CD4-positive, alpha-beta T cell treated with Interleukin-4 for 1 hour (primary cell): ENCODE results near the gene TBC1D16.
A peak's percentile ranks its signal among the peaks of the same experiment; 100 is the strongest.

Experiments used
- DNase-seq, 2 donors: peaks; one replicate each; pipeline ENCODE4 v3.0.0-alpha.2; 2020 to 2022

The TBC1D16 gene, protein sequence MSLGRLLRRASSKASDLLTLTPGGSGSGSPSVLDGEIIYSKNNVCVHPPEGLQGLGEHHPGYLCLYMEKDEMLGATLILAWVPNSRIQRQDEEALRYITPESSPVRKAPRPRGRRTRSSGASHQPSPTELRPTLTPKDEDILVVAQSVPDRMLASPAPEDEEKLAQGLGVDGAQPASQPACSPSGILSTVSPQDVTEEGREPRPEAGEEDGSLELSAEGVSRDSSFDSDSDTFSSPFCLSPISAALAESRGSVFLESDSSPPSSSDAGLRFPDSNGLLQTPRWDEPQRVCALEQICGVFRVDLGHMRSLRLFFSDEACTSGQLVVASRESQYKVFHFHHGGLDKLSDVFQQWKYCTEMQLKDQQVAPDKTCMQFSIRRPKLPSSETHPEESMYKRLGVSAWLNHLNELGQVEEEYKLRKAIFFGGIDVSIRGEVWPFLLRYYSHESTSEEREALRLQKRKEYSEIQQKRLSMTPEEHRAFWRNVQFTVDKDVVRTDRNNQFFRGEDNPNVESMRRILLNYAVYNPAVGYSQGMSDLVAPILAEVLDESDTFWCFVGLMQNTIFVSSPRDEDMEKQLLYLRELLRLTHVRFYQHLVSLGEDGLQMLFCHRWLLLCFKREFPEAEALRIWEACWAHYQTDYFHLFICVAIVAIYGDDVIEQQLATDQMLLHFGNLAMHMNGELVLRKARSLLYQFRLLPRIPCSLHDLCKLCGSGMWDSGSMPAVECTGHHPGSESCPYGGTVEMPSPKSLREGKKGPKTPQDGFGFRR

DNA sequence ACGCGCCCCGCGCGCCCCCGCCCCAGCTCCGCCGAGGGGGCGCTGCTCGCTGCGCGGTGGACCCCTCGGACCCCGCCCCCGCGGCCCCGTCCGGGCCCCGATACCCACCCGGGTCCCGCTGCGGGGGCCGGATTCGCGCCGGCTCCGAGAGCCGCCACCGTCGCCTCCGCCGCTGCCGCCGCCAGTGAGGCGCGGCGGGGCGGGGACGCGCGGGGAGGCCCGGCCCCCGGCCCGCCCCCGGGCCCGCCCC is at the start of gene TBC1D16:
TSS of gene TBC1D16 (minus strand) at position 186 of the 250 bp plus-strand sequence. CDS start 22,325 bp downstream, outside the sequence.
- no peak for DNase-seq

DNA sequence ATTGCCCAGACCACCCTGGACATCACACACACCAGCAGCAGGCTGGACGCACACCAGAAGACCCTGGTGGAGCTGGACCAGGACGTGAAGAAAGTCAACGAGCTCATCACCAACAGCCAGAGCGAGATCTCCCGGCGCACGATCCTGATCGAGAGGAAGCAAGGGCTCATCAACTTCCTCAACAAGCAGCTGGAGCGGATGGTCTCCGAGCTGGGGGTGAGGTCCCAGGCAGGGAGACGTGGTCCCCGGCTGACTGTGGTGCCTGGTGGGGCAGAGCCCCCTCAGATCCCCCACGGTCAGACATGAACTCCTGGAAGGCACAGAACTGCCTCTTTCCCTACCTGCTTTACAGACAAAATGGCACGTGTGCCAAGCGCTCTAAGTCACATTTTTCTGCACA is 49.1 kb upstream of the TBC1D16 start:
- DNase-seq: no peak

DNA sequence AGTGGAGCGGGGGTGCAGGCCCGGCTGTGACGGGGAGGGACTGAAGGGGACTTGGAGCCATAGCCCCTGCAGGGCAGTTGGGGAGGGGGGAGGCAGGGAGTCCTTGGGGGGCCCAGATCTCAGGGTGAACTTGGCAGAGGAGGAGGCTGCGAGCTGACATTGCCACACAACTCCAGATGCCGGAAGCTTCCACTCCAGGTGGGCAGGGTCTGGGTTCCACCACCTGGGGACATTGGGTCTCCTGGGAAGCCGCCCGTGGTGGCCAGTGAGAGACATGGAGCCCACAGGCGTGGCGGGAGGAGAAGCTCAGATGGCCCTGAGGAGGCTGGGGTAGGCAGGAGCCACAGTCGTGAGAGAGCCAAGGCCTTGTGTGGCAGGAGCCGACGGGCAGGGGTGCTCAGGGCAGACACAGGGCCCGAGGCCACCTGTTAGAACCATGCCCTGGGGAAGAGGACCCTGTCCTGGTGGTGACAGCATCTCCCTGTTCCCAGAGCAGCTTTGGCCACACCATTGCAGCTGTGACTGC is 47.5 kb upstream of the TBC1D16 start:
- no peak for DNase-seq

DNA sequence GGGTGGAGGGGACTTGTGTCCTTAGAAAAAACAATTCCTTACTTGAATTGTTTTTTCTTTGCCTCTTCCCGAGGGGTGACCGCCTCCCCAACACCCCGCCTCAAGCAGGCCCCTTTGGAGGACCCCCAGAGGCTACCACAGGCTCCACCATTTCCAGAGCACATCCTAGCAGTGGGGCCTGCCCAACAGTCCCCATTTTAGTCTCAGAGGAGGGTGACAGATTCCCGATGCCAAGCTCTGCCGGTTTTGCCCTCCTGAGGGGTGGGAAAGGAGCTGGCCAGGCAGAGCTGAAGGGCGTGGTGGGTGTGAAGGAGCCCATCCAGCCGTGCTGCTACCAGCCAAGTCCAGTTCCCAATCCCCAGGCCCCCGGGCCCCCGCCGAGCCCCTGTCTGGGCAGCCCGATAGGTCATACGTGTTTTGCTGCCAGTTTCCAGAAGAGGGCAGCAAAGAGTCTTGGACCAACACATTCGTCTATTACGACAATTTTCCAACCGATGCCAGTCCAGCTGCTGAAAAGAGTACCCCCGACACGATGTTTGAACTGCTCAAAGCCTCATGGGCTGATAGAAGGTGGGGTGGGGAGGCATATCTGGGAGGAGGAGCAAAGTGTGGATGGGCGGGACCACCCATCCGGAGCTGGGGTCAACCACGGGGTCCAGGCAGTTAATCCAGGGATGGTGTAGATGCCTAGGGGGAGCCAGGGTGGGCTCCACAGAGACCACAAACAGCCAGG is 46.9 kb upstream of the TBC1D16 start:
- DNase-seq: peak; percentile 67 to 68

DNA sequence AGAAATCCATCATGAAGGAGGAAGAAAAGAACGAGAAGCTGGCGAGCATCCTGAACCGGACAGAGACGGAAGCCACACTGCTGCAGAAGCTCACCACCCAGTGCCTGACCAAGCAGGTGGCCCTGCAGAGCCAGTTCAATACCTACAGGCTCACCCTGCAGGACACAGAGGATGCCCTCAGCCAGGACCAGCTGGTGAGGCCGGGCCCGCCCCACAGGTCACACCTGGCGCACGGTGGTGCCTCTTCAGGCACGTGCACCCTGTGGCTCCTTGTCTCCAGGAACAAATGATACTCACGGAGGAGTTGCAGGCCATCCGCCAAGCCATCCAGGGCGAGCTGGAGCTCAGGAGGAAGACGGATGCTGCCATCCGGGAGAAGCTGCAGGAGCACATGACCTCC is 45.9 kb upstream of the TBC1D16 start:
- no peak for DNase-seq

DNA sequence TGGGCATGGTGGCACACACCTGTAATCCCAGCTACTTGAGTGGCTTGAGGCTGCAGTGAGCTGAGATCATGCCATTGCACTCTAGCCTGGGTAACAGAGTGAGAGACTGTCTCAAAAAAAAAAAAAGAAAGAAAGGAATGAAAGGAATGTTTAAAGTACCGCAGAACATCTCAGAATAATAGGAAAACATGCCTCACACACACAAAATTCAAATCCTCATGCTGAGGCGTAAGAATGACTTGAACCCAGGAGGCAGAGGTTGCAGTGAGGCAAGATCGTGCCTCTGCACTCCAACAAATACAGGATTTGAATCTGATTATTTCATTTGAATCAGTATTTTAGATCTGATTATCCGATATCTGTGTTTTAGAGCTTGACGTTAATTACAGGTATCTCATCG is 44.4 kb upstream of the TBC1D16 start:
- DNase-seq: no peak

DNA sequence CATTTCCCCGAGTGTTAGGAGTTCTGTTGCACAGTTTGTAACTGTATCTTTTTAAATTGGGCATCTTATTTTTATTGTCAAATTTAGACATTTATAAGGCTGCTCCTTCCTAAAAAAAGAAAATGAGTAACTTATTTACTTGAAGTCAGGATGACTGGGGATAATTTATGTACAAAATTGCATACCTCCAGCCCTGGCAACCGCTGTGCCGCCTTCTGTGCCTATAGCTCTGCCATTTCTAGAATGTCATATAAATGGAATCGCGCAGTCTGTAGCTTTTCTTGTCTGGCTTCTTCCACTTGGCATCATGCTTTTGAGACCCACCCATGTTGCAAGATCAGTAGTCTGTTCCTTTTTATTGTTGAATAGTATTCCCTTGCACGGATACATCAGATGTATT is 36.7 kb upstream of the TBC1D16 start:
- DNase-seq: no peak

DNA sequence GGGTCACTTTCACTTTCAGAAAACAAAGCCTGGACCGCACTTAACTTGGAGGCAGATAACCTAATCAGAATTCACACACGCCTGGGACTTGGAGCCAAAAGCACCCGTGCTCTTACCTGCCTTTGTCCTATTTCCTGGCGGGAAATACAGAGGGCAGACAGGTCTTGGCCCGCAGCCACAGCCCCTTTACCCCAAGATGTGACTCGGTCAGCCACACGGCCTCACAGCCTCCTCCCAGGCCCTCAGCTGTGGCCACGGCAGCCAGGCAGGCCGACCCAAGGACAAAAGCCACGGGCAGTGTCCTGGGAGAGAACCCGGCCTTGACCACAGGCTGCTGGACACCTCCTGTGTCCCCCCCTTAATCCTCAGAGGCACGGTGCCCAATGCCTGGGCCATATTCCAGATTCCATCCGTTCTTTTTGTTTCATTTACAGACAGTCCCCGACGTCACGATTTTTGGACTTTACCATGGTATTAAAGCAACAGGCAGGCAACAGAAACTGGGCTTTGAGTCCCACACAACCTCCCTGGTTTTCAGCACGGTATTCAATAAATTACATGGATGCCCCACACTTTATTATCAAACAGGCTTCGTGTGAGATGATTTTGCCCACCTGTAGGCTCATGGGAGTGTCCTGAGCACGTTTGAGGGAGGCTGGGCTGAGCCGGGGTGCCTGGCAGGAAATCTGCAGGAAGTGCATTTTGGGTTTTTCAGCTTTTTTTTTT is 35.6 kb upstream of the TBC1D16 start:
- no peak for DNase-seq

DNA sequence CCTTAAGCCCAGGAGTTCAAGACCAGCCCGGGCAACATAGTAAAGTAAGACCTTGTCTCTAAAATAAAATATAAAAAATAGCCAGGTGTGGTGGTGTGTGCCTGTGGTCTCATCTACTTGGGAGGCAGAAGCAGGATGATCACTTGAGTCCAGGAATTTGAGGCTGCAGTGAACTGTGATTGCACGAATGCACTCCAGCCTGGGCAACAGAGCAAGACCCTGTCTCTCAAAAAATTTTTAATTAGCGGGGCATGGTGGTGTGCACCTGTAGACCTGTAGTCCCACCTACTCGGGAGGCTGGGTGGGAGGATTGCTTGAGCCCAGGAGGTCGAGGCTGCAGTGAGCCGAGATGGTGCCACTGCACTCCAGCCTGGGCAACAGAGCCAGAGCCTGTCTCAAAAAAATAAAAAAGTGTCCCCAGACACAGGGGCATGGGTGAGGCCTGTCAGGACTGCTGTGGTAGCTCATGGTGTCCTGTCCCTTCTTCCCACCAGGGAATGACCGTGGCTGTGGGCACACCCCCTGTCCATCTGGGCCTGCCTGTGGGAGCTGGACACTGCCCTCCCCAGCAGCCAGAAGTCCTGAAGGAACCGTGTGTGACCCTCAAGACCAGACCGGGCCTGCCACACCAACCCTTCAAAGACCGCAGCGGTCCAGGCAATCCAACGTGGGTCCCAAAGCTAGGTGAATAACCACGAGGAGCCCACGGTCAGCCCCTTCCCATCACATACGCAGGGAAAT is 34.9 kb upstream of the TBC1D16 start:
- DNase-seq: no peak

DNA sequence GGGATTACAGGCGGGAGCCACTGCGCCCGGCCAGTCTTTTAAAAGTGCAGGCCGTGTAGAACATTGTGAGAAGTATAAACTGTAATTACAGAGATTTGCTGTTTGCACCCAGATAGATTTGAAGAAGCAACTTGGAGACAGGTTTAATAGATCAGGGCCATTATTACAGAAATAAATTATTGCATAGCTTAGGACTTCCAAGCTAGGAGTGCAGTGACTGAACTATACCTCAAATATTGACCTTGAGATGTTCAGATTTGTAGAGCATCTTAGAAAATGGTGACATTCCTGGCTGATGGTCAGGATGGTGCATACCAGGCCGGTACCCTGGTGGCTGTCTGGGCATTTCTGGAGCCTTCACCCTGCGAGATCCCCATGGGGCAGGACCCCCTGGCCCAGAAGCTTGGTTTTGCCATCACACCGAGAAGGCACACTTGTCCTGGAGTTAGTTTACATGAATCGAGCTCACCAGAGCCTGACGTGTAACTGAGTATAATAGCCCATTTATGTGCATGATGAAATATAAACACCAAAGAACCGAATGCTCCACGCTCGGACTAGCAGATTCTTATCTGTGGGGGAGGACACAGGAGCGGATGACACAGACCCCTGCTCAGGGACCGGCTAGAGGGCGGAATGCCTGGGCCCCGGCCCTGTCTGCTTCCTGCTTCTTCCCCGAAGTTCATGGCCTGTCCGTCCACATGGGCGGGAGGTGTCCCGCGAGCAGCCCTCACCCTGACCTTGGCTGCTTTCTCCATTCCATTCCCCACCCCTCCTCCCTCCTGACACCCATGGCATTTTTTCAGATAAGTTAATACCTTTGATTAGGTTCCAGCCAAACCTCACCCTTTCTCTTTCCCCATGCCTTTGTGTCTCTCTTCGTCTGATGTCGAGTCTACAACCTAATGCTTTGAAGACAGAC is 32.9 kb upstream of the TBC1D16 start:
- DNase-seq: no peak

DNA sequence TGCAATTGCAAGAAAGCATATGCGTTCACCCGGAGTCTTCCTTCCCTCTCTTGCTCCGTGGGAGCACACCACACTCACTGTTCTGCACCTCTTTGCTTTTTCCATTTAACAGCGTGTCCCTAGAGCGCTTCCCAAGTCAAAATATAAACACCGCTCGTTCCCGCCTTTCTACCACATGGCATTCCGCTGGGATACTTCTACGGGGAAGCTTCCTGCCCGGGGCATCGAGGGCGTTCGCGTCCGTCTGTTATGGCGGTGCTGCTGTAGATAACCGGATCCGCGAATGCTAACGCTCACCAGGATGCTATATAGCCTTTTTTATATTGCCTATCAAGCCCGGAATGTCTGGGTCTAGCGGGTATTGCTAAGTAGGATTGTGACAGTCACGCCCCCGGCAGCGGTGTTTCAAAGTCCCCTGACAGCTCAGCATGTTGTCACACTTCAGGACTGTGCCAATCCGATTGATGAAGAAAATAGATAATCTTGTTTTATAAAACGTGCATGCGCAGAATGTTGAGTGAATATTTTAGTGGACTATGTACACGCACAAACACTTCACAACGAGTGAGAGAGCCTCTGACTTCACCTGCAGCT is 31.8 kb upstream of the TBC1D16 start:
- no peak for DNase-seq

DNA sequence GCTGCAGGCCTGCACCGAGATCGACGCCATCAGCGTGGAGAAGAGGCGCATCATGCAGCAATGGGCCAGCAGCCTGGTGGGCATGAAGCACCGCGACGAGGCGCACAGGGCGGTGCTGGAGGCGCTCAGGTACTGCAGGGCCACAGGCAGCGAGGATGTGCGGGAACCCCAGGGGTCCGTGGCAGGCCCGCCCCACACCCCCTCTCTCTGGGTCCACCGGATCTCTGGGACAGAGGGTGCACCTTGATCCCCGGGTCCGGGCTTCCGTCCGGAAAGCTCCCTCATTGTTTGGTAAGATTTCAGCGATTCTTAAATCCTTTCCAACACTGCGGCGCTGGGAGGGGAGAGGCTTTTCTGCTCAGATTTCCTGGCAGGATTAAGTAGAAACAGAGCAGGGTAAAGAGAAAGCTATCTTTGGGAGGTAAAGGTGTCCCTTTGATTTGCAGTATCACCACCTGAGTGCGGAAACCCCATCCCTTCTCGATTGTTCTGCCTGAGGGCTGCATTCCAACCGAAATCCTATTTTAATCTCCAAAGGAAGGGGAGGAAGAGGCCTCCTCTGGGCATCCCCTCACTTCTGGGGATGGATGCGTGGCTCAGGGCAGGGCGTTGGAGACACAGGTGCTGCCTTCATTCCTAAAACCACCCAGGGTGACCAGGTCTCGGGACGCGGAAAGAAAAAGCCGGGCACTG is 30.0 kb upstream of the TBC1D16 start:
- no peak for DNase-seq

DNA sequence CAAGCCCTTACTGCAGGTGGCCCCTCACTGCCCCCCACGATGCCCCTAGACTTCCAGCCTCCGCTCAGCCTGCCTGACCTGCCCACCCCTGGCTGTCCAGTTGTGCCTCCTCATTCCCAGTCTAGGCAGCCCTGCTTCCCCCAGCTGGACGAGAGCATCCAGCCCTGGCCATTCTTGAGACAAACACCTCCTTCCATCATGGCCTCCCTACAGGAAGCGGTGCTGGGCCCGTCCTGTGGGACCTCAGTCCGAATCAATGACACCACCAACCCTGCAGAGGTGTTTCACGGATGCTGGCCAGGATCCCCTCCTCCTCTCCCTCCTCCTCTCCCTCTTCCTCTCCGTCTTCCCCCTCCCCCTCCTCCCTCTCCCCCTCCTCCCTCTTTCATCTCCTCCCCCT is 29.0 kb upstream of the TBC1D16 start:
- no peak for DNase-seq

DNA sequence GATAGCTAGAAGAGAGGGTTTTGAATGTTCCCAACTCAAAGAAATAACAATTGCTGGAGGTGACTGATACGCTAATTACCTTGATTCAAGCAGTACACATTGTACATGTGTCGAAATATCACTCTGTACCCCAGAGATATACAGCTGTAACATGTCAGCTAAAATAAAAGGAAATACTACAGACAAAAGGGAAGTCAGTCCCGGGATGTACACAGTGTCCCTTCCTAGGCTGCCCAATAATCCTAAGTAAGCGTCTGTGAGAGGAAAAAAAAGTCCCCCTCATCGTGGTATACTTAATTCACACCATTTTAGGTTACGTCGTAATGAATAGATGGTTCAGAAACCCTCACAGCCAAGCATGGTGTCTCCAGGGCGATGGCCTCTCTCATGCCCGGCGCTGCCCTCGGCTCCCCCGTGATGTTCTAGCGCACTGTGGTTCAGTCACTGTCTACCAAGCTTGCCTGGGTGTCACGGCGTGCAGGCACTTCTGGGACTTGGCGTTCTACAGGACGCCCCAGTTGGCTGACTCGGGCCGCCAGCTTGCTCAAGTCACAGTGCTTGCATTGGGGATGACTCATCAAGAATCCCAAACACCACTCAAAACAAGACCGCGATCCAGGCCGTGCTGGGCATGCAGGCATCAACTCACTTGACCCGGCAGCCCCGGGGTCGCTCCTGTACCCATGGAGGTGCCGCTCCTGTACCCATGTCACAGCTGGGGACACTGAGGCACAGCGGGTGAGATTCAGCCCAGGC is 28.3 kb upstream of the TBC1D16 start:
- peak in 1 of 2 donors; percentile 17 for DNase-seq

DNA sequence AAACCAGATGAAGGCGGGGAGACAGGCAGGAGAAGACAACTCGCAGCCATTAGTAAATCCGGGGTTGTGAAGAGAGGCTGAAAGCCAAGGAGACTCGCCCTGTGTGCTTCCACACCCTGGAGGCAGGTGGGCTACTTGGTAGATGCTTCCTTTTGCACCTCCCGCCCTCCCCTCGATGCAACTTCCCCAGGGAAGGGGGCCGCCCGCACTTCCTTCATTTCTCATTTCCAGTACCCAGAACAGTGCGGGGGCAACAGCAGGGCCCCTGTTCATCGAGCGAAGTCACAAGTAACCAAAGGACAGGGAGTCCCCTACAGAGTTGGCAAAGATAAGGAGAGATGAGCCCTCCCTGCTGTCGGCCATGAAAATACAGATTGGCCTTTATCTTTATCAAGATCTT is 25.7 kb upstream of the TBC1D16 start:
- no peak for DNase-seq

DNA sequence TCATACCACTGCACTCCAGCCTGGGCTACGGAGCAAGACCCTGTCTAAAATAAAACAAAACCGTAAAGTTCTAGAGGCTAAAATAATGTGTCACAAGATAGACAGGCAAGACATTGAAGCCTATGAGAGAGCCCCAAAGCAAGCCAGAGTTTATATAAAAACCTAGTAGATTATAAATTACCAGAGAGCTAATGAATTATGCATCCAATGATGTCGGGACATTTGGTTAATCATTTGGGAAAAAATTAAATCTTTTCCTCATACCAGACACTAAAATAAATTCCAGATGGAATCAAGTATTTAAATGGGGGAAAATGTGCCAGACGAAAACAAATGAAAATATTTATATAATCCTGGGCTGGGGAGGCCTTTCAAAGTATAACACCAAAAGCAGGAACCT is 25.0 kb upstream of the TBC1D16 start:
- DNase-seq: no peak

DNA sequence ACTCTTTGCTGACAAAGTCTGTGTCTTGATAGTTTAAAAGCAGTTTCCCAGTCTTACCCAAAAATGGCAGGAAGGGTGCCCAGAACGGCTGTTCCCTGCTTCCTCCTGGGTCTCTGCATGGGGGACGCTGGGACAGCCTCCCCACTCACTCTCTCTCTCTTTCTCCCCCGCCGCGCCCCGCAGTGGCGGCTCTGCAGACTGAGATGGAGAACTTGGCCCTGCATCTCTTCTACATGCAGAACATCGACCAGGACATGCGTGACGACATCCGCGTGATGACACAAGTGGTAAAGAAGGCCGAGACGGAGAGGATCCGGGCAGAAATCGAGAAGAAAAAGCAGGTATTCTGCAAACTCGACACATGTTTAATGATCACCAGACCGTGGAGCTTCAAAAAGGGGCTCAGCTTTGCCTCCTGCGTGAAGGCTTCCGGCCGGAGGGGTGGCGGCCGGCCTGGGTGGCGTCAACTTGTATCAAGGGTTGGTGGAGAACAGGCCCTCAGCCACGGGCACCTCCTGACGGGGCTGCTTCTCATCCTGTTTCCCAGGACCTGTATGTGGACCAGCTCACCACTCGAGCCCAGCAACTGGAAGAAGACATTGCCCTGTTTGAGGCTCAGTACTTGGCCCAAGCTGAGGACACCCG is 22.8 kb upstream of the TBC1D16 start:
- DNase-seq: no peak

DNA sequence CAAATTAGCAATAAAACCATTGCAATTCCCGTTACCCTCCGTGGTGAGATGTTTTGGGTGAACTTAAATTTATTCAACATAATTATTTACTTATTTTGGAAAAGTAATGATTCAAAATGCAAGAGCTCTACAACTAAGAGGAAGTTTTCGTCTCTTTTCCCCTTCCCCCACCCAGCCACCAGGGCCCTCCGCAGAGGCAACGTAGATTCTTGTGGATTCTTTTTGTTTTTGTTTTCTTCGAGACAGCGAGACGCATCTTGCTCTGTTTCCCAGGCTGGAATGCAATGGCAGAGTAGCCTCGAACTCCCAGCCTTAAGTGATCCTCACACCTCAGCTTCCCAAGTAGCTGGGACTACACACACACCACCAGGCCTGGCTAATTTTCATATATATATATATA is 19.9 kb upstream of the TBC1D16 start:
- no peak for DNase-seq

DNA sequence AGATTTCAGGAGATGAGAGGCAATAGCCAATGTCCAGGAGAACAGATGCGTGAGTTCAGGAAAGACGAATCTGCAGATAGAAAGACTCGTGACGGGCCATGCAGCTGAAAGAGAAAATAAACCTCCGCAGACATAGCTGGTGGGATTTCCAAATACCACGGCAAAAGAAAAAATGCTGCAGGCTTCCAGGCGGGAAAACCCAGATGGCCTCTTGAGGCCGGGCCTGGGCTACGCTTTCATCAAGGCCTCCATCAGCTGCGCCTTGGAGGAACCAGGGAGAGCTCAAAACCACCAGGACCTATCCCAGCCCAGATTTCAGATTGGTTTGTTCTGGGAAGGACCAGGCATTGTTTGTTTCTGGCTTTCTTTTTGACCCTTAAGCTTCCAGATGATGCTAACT is 17.4 kb upstream of the TBC1D16 start:
- DNase-seq: no peak
